GM18508 (cell line): Measurements from ENCODE around the gene ATP2B2.

Experiments used
- ATAC-seq: cut with Tn5 transposase; IDR thresholded peaks from one replicate; pipeline ENCODE4 v1.9.1; 2021; ENCODE audit warnings: moderate number of reproducible peaks; ENCODE audit not compliant: insufficient read depth, unreplicated experiment

ATP2B2 gene

DNA sequence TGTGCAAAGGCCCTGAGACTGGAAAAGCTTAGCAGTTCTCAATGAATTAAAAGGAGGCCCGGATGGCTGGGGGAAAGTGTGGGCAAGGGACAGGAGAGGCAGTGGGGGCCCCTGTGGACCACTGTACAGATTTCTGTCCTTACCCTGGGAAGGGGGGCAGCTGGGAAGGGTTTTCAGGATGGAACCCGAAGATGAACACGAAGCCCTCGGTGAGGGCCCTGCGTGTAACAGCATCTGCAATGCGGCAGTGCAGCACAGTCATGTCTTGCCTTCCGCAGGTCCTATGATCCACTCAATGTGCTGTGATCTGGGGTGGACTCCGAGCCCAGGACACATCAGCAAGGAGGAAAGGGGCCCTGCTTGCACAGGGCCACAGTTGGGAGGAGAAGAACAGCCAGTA is 7.9 kb upstream of the ATP2B2 start:
- no peak for ATAC-seq

DNA sequence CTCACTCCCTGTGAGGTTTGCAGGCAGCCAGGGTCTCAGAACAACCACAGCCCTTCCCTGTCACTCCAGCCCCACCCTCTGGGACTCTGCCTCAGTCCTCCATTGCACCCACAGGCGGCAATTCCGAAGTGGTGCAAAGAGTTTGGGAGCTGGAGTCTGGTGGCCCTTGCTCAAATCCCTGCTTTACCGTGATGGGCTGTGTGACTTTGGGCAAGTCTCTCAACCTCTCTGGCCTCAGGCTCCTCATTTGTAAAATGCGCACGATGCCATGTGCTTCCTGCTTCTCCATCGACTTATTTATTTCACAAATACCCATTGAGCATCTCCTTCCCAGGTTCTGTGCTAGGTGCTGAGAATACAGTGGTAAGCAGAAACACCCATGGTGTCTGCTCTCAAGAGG is 7.3 kb upstream of the ATP2B2 start:
- ATAC-seq = no peak

DNA sequence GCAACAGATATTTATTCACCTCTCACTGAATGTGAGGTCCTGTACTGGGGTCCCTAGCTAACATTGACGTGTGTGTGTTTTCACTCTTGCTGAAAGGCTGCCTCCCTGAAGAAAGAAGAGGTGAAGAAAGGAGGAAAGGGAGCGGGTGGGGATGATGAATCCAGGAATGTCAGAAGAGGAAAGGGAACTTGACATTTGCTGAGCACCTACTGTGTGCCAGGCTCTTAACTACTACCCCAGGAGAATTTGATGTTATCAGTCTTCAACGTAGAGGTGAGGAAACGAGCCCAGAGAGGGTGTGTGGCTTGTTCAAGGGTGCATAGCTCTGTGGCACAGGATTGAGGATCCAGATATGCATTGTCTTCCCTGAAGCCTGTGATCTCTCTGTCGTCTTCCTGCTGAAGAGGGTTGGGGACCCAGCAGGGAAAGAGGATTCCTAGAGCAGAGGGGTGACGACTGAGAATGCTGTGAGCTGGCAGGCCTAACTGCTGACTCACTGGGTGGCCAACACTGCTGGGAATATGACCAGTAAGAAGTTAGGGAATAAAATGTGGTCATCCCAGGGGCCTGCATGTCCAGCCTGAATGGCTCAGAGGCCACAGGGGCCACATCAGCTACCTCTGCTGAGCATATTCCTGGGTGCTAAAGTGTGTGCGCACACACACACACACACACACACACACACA is 6.6 kb upstream of the ATP2B2 start:
- ATAC-seq = no peak

DNA sequence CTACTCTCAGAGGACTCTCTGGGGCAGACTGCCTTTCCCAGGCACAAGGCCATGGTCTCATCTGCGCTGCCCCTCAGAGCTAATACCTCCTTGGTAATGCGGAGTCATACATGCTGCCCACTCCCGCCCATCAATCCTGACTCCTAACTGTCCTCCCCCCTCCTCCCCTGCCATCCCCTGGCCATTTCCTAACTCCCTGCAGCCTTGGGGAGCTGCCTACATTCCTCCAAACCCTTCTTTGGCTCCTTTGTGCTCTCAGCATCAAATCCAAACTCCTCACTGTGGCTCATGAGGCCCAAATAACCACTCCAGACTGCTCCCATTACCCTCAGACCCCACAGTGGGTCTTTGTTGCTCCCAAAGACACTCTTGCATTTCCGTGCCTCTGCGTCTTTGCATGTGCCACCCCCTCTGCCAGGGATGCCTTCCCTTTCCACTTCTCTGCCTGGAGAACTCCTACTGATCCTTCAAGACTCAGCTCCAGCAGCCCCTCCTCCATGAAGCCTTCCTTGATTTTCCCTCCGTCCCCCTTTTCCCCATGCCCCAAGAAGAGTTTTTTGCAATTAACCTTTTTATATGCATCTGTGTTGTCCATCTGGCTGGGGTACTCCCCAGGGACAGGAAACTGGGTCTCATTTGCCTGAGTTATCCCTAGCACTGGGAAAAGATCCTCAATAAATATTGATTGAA is 5.5 kb upstream of the ATP2B2 start:
- ATAC-seq = no peak

DNA sequence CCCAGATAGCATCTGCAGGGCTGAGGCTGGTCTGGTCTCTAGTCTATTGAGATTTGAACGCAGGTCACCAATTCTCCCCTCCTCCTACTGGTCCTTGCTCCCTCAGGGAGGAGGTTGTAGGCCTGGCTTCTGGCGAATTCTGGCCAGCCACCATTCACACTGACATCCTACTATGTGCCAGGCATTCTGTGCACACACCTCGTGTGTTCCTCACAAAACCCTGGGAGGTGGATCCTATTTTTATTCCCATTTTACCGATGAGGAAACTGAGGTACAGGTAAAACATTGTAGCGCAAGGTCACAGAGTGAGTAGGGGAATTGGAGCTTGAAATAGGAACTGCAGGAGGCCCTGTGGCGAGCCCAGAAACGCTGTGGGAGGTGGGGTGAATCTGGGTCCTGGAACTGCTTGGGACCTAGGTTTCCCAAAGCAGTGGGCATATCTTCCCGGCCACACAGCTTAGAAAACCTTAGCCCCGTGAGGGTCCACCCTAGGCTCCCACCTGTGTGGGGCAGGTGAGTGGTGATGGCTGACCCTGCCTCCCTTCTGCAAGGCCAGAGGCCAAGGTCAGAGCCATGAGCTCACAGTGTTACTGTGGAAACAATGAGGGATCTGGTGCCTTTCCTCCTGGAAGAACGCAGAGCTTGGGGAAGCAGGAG is 4.8 kb upstream of the ATP2B2 start:
- no peak for ATAC-seq

DNA sequence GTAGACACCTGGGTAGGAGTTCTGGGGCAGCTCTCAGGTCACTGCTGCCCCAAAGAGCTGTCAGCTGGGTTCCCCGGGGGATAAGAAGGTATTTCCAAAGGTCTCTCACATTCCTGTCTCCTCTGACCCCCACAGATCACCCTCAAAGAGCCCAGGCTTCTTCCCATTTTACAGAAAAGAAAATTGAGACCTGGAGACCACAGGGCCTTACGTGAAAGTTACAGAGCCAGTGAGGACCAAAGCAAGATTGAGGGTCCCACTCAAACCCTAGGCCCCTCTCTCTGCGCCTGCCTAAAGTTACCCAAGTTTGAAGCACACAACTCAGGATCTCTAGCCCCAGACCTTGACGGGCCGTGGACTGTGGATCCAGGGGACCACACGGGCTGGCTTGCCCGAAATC is 3.9 kb upstream of the ATP2B2 start:
- no peak for ATAC-seq

DNA sequence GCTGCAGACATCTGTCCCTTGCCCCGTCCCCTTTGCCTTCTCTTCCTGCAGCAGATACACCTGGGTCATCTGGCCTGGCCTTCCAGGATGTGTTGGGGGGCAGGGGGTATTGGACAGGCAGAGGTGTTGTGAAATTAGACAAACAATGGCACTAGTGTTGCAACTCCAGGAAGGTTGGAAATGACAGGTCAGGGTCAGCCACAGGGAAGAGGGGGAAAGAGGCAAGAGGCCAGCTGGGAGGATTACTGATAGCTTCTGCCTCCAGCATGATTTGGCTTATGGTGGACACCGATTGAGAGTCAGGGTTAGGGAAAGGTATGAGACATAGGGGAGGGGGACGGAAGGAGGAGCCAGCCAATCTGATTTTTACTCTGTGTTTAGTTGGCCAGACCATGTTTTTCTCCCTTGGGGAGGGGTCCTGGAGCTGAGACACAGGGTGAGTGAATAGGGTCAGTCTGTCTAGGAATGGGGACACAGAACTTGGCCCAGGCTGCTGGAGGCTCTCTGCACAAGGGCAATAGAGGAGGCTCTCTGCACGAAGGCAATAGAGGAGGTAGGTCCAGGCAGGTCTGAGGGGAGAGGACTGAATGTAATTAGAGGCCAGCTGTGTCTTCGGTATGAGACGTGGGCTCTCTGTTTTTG is 3.4 kb upstream of the ATP2B2 start:
- no peak for ATAC-seq

DNA sequence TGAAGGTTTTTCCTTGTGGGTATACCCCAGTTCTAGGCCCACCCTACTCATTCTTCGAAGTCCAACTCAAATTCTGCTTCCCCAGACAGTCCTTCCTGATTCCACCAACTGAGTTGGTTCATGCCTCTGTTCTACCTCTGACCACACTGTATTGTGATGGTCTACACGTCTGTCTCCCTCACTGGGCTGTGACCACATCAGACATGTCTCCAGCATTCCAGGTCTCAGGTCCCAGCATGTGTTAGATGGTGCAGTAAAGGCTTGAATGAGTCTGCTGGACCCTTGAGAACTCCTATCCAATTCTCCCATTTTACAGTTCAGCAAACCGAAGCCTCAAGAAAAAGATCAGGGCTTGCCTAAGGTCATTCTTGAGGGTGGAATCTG is 2.8 kb upstream of the ATP2B2 start:
- no peak for ATAC-seq

DNA sequence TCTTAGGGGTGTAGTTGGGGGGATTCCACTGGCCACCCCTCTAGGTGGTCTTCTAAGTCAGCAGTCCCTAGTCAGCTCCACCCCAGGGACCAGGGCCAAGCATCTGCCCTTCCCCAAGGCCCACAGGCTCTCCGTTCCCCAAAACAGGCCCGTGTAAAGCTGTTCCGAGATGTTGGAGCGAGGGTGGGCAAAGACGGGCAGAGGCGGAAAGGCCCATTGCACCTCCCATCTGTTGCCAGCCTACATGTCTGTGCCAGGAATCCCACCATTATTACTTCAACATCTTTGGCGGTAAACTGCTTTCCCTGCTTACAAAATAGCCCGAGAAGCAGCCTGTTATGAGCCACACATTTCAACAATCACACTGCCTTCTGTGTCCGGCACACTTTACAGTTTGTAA is 1.9 kb upstream of the ATP2B2 start:
- no peak for ATAC-seq

DNA sequence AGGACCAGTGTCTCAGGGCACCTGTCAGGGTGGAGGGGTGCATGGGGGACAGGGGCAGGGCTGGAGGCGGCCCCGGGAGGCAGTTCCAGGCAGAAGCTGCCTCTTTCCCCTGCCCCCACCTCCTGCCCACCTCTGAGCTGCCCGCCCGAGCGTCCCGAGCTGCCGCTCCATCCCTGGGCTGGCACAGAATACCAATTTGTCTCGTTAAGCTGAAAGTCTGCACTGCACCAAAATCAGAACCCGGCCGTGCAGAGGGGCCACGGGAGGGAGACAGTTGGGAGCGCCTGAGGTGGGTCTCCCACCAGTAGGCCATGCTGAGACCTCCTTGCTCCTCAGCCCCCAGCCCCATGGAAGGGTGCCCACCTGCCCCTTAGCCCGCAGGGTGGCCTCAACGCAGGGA is 1.3 kb upstream of the ATP2B2 start:
- no peak for ATAC-seq

DNA sequence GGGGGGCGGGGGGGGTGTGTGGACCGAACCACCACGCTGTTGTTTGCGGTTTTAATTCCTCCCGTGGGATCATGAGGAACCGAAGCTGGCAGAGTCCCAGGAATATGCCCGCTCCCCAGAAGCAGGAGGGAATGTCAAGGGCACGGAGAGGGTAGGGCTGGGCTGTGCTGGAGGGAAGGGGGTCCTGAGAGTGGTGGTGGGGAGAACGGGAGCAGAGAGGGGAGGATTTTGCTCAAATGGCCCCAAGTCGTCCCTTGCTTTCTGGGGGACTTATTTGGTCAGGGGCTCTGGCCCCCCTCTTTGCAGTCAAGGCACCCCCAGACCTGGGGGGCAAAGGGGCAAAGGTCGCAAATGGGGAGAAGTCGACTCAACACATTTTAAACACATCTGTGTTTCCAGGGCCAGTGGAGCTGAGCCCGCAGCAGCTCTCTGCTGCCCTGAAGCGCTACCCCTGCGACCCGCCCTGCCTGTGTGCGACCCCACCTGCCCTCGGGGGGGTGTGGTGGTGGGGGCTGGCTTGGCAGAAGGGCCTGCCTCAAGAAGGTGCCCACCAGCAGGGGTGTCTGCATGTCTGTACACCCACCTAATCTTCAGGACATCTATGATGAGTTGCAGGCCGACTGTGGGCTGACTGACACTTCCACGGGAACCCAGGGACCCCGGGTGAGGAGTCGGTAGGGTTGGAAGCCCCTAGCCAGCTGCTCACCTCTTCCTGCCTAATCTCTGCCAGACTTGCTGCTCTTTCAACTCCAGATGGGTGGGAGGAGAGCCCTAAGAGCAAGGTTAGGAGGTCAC is 602 bp upstream of the ATP2B2 start:
- ATAC-seq = no peak

DNA sequence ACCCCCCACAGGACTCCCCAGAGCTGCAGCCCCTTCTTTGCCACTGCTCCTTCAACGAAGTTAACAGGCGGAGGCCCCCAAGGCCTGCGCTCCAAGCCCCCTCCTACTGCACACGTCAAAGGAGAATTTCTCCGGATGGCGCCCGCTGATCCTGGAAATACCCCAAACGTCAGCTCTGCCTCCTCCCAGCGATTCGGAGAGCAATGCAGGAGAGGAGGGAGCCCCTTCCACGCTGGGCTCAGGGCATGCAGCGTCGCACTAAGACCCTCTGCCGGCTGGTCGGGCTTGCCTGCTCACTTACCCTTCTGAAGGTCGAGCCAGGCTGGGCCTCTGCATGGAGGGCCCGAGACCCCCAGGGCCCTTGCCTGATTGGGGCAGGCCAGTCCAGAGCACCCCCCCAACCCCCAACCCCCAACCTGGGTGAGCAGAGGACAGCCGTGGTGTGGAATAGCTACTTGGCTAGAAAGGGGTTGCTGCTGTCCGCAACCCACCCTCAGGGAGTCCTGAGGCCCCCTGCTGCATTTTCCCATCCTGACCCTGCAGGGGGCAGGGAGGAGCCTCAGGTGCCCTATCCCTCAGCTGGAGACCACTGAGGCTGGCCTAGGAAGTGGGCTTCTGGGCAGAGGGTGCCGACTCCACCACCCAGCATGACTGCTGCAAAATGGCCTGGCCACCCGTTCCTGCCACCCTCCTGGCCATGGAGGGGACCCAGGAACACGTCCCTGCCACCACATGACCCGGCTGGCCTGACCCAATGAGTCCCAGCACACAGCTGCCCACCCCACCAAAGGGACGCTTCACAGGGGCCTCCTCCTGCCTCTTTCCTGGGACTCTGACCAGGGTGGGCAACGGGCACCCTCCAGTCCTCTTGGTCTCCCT is 976 bp downstream of the ATP2B2 start:
- ATAC-seq = no peak

DNA sequence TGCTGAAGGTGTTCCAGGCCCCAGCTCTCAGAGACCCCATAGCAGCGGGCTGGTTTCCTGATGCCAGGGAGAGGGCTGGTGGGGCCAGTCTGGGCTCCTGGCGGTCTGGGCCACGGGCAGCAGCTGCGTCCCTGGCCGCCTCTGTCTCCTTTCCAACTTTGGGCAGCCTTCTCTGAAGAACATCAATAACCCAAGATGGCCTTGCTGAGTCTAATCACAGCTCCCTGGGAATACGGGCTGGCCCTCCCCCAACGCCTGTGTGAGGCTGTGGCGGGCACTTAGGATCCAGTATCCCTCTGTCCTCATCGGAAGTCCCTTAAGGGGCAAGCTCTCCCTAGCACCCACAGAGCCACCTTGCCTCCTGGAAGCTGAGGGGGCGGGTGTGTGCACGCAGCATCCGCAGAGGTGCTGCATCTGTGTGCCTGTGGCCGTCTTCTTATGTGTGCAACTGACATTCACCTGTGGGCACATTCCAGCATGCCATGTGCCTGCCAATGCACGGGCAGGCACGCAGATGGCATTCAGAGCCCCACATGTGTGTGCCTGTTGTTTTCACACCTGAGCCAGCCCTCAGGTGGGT is 2.1 kb downstream of the ATP2B2 start:
- ATAC-seq = no peak

DNA sequence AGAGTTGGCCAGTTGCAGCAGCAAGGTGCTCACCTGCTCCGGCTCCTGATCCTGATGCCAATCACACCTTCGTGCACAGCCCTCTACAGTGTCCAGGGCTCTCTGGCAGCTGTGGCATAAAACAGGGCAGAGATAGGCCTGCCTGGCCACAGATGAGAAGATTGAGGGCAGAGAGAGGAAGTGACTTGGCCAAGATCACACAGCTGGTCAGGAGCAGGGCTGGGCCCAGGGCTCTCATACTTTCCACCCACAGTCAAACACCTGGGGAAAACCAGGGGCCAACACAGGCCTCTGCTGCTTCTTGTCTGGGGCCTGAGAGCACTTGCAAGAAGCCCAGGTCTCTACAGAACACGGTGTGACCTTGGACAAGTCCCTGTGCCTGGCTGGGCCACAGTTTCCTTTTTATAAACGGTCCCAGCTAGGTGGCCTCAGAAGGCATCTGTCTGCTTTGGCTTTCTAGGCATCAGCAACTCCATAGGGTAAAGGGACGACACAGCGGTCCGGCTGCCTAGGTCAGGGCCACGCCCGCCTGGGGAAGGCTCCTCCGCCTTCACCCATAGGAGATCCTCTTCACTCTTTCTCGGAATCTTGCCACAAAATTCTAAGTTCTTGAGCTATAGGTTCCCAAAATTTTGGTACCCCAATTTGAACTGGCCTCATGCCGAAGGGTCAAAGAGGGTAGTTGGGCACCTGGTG is 3.1 kb downstream of the ATP2B2 start:
- no peak for ATAC-seq

DNA sequence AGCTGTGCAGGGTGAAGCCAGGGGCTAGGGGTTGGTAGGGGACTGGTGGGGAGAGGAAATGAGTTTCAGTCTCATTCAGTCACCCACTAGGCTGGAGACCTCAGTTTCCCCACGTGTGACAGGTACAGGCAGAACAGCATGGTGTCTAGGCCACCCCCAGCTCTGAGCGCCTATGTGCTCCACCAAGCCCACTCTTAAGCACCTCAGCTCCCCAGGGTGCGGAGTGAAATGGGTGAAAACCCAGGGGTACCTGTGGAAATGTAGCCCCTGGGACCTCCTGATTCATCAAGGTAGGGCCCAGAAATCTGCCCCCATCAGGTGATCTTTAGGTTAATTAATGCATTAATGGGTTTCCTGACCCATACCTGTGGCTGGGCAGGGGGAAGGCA is 3.7 kb downstream of the ATP2B2 start:
- no peak for ATAC-seq

DNA sequence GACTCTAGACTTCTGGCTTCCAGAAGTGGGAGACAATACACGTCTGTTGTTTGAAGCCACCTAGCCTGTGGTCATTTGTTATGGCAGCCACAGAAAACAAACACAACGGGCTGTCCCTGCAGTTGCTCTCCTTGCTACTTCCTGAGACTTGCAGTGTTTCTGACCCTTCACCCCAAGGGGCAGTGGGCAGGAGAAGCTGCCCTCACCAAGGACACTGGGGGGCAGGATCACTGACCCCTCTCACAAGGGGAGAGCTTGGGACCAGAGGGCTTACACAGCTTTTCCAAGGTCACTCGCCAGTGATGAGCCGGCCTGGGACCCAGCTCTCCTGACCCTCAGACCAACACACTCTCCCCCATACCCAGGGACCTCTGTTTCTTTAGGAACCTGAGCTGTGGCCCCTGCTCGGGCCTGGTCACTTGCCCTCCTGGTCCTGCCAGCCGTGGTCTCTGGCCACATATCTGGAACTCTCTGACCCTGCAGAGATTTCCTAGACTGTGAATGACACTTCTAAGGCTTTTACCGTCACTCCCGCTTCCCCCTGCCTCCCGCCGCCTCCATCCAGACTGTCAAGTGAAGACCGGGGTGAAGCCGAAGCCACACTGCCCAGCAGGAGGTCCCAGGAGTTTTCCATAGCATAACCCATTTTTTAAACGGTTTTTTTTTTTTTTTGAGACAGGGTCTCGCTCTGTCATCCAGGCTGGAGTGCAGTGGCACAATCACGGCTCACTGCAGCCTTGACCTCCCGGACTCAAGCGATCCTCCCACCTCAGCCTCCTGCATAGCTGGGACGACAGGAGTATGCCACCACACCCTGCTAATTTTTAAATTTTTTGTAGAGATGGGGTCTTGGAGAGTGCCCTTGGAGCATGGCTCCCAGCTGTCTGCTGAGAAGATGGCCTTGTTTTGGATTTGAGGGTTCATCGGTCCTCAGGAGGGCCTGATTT is 4.4 kb downstream of the ATP2B2 start:
- no peak for ATAC-seq

DNA sequence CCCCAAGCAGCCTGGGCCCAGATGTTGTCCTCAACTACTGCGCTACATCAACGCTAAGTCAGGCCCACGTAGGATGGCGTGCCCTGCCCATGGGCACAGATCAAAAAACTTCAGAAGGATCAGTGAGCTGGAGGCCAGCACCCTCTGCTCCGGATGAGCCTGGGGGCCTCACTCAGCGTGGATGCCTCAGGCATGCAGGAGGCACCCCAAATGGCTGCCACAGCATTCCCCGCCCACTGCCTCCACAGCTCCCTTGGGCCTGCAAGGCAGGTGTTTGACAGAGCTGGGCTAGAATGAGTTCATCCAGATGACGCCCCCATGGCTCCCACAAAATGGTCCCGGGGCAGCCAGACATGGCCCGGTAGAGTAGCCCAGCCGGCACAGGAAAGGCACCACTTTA is 7.1 kb downstream of the ATP2B2 start:
- ATAC-seq = no peak

DNA sequence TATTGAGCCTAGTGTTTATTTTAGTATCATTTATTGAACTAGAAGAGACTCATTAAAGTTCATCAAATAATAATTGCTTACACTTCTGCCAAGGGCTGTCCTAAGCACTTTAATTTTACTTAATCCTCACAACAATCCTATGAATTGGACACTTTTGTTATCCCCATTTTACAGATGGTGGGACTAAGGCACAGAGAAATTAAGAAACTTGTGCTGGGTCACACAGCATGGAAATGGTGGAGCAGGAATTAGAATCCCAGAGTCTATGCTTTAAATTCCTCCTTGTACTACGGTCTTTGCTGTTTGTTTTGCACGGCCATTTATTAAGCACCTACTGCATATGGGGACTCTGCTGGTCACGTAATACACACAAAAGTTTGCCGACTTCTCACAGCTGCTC is 7.9 kb downstream of the ATP2B2 start:
- ATAC-seq = no peak
